HL-60 (cell line): ENCODE measurements around the gene LMBR1.
"Not testable (repeated sequence)": the region's sequence is repeated elsewhere in the genome, so short reads cannot be mapped to it uniquely, and the experiment has no call there.

Experiments used
- CTCF ChIP-seq: IDR thresholded peaks from one replicate; pipeline ENCODE4 v1.5.1; 2011; ENCODE audit warnings: low read length, control low read depth, inconsistent platforms; ENCODE audit not compliant: insufficient read depth
- GABPA ChIP-seq: IDR thresholded peaks from 2 replicates; pipeline ENCODE4 v1.6.1; 2012; ENCODE audit warnings: low read depth
- POLR2AphosphoS5 ChIP-seq: IDR thresholded peaks from 2 replicates; pipeline ENCODE4 v1.6.1; 2012; ENCODE audit warnings: low read depth
- SPI1 ChIP-seq: IDR thresholded peaks from 2 replicates; pipeline ENCODE4 v1.6.1; 2012; ENCODE audit warnings: low read depth, mild to moderate bottlenecking, borderline replicate concordance

- TF ChIP-seq CTCF, GABPA, POLR2AphosphoS5, SPI1: not testable (repeated sequence)
Measured at GRCh38 chr7:156843582-156843981, 49.4 kb downstream of the LMBR1 start.
